HCT116 (cell line): ENCODE data around the gene FAM43A. TPM values are rescaled to one million over a fixed set of nuclear protein-coding genes. Genes with fewer than 3 reads are reported as not detected.

Experiments
- ATAC-seq: fragments of 200-7000 bp; cut with Tn5 transposase; 2 replicates; pipeline ENCODE4 v1.9.1; 2020; ENCODE audit warnings: mild to moderate bottlenecking, moderate library complexity
- BruUV-seq: library from RNA; stranded (reverse); fragments of 400-500 nt; replicated peaks from 2 replicates; lab custom pipeline; 2021; lab: Mats Ljungman, UMichigan
- CTCF ChIA-PET: fragments of 300-600 bp; sonication (Branson Sonifier 250); formaldehyde crosslinking; loops from one replicate; lab custom pipeline; 2021; ENCODE audit warnings: antibody characterized with exemption; lab: Charles Lee
- POLR2A ChIA-PET: fragments of 300-600, 350-600 bp; sonication (Branson Sonifier 250); formaldehyde crosslinking; loops from one replicate; lab custom pipeline; 2021; ENCODE audit warnings: antibody characterized with exemption; lab: Charles Lee
- RAD21 ChIA-PET, 2 experiments: fragments of 300-600 bp; sonication (Branson Sonifier 250); formaldehyde crosslinking; loops; one replicate each; lab custom pipeline; 2023; ENCODE audit warnings: low total read pairs in 2 of 2; ENCODE audit not compliant: uncharacterized antibody in 2 of 2, unreplicated experiment in 2 of 2, low non-redundant PET in 1 of 2; lab: Charles Lee
- DNase-seq: peaks from one replicate; pipeline ENCODE4 v3.0.0-alpha.2; 2010; ENCODE audit warnings: low read depth, low spot score
- H2AFZ ChIP-seq: fragments of 200-600 bp; shearing (Covaris generic), sonication (generic); 2 replicates; pipeline ENCODE4 v1.6.1; 2017; ENCODE audit warnings: low read depth, mixed run types, mixed read lengths, antibody characterized with exemption, low read length; ENCODE audit not compliant: poor library complexity, severe bottlenecking
- H3K27ac ChIP-seq: 2 replicates; pipeline ENCODE4 v1.5.1; 2012; ENCODE audit warnings: low read depth, low read length
- H3K27me3 ChIP-seq: fragments of 200-600 bp; sonication (generic); 2 replicates; pipeline ENCODE4 v1.6.1; 2016; ENCODE audit warnings: mixed run types, low read length, mixed read lengths; ENCODE audit not compliant: insufficient read depth
- H3K36me3 ChIP-seq, 2 experiments: fragments of 200-500 bp in 1 of 2; fragments of 200-600 bp in 1 of 2; sonication (Bioruptor generic) in 1 of 2; sonication (generic) in 1 of 2; 2 replicates each; pipeline versions ENCODE4 v1.5.1 to v1.6.1; 2014 to 2016; ENCODE audit warnings: low read length in 2 of 2, inconsistent platforms in 1 of 2, mixed read lengths in 1 of 2, mixed run types in 1 of 2; ENCODE audit not compliant: insufficient read depth in 2 of 2, control insufficient read depth in 1 of 2
- H3K4me1 ChIP-seq, 2 experiments: fragments of 200-600 bp in 1 of 2; sonication (generic) in 1 of 2; 2 replicates each; pipeline versions ENCODE4 v1.5.1 to v1.6.1; 2012 to 2017; ENCODE audit warnings: low read length in 2 of 2, inconsistent platforms in 1 of 2, mild to moderate bottlenecking in 1 of 2, mixed read lengths in 1 of 2, mixed run types in 1 of 2, moderate library complexity in 1 of 2; ENCODE audit not compliant: insufficient read depth in 2 of 2, control insufficient read depth in 1 of 2
- H3K4me2 ChIP-seq: fragments of 200-600 bp; sonication (generic); 2 replicates; pipeline ENCODE4 v1.6.1; 2017; ENCODE audit warnings: mixed run types, low read length, mixed read lengths
- H3K4me3 ChIP-seq, 2 experiments: fragments of 200-600 bp in 1 of 2; sonication (generic) in 1 of 2; replicated peaks in 1 of 2; 2 replicates each; pipeline ENCODE4 v1.5.1; 2011 to 2016; ENCODE audit warnings: low read length in 2 of 2, control low read depth in 1 of 2, low read depth in 1 of 2, mild to moderate bottlenecking in 1 of 2, mixed read lengths in 1 of 2, mixed run types in 1 of 2
- H3K79me2 ChIP-seq: fragments of 200-600 bp; sonication (generic); 2 replicates; pipeline ENCODE4 v1.6.1; 2017; ENCODE audit warnings: mild to moderate bottlenecking, mixed run types, low read length, moderate library complexity, mixed read lengths; ENCODE audit not compliant: insufficient read depth
- H3K9ac ChIP-seq: fragments of 200-600 bp; sonication (generic); 2 replicates; pipeline ENCODE4 v1.6.1; 2016; ENCODE audit warnings: low read length, mixed read lengths
- H3K9me2 ChIP-seq: fragments of 200-600 bp; sonication (generic), shearing (Covaris generic); 2 replicates; pipeline ENCODE4 v1.6.1; 2017; ENCODE audit warnings: mixed run types, mild to moderate bottlenecking, moderate library complexity; ENCODE audit not compliant: insufficient read depth
- H3K9me3 ChIP-seq, 2 experiments: fragments of 200-500 bp in 1 of 2; fragments of 200-600 bp in 1 of 2; sonication (Bioruptor generic) in 1 of 2; sonication (generic) in 1 of 2; 2 replicates each; pipeline ENCODE4 v1.6.1; 2014 to 2017; ENCODE audit warnings: low read length in 2 of 2, mixed read lengths in 2 of 2, inconsistent platforms in 1 of 2, low read depth in 1 of 2, mild to moderate bottlenecking in 1 of 2, mixed run types in 1 of 2, moderate library complexity in 1 of 2; ENCODE audit not compliant: control insufficient read depth in 1 of 2, insufficient read depth in 1 of 2
- H4K20me1 ChIP-seq: fragments of 200-600 bp; sonication (generic), shearing (Covaris generic); 2 replicates; pipeline ENCODE4 v1.6.1; 2017; ENCODE audit warnings: mixed run types, mild to moderate bottlenecking, moderate library complexity; ENCODE audit not compliant: insufficient read depth
- ATF3 ChIP-seq: IDR thresholded peaks from 2 replicates; pipeline ENCODE4 v1.6.1; 2012
- EGR1 ChIP-seq: IDR thresholded peaks from 2 replicates; pipeline ENCODE4 v1.6.1; 2012; ENCODE audit warnings: low read depth
- ELF1 ChIP-seq: IDR thresholded peaks from 2 replicates; pipeline ENCODE4 v1.6.1; 2012; ENCODE audit warnings: low read depth, borderline replicate concordance
- EZH2 ChIP-seq: fragments of 200-600 bp; sonication (generic); IDR thresholded peaks from 2 replicates; pipeline ENCODE4 v1.6.1; 2017; ENCODE audit warnings: antibody characterized with exemption, mixed run types
- EZH2phosphoT487 ChIP-seq: fragments of 200-600 bp; IDR thresholded peaks from 2 replicates; pipeline ENCODE4 v1.6.1; 2018; ENCODE audit warnings: antibody characterized with exemption, borderline replicate concordance
- FOSL1 ChIP-seq: IDR thresholded peaks from 2 replicates; pipeline ENCODE4 v1.6.1; 2012; ENCODE audit warnings: low read depth
- POLR2A ChIP-seq: IDR thresholded peaks from 2 replicates; pipeline ENCODE4 v1.7.0; 2011; ENCODE audit warnings: borderline replicate concordance; ENCODE audit not compliant: insufficient read depth, insufficient read length; ENCODE audit errors: extremely low read depth
- POLR2AphosphoS5 ChIP-seq: IDR thresholded peaks from 2 replicates; pipeline ENCODE4 v1.6.1; 2011; ENCODE audit warnings: mild to moderate bottlenecking, low read depth, low read length, moderate library complexity
- RAD21 ChIP-seq: IDR thresholded peaks from 2 replicates; pipeline ENCODE4 v1.6.1; 2012; ENCODE audit warnings: low read depth, mild to moderate bottlenecking
- SIN3A ChIP-seq: IDR thresholded peaks from 2 replicates; pipeline ENCODE4 v1.6.1; 2012; ENCODE audit warnings: low read depth
- SP1 ChIP-seq: IDR thresholded peaks from 2 replicates; pipeline ENCODE4 v1.6.1; 2012; ENCODE audit warnings: low read depth
- SRF ChIP-seq: IDR thresholded peaks from 2 replicates; pipeline ENCODE4 v1.6.1; 2012; ENCODE audit warnings: low read depth
- TCF7L2 ChIP-seq: IDR thresholded peaks from 2 replicates; pipeline ENCODE4 v1.7.0; 2011; ENCODE audit warnings: borderline replicate concordance, inconsistent platforms; ENCODE audit not compliant: insufficient read depth, insufficient read length; ENCODE audit errors: extremely low read depth
- YY1 ChIP-seq: IDR thresholded peaks from 2 replicates; pipeline ENCODE4 v1.6.1; 2011; ENCODE audit warnings: low read length, low read depth, moderate library complexity, mild to moderate bottlenecking; ENCODE audit not compliant: insufficient replicate concordance; ENCODE audit errors: extremely low read depth
- ZFX ChIP-seq: fragments of 450-650 bp; IDR thresholded peaks from 2 replicates; pipeline ENCODE4 v1.6.1; 2017
- intact Hi-C: fragments of 100-400 bp; cut with micrococcal nuclease; formaldehyde crosslinking; loops from 2 replicates; pipeline ENCODE4 v1.10.0; 2022
- total RNA-seq: library from RNA; stranded (reverse); gene quantifications from one replicate; pipeline ENCODE4 v1.2.1, GENCODE V29; 2021; ENCODE audit not compliant: unreplicated experiment
- TF ChIP-seq, protein P1 (sequence below): IDR thresholded peaks from 2 replicates; pipeline ENCODE4 v1.6.1; 2011; ENCODE audit warnings: mild to moderate bottlenecking, low read length, moderate library complexity; ENCODE audit not compliant: insufficient replicate concordance; ENCODE audit errors: extremely low read depth
- TF ChIP-seq, protein P2 (sequence below): IDR thresholded peaks from 2 replicates; pipeline ENCODE4 v1.6.1; 2012; ENCODE audit warnings: low read depth
- TF ChIP-seq, protein P3 (sequence below), 3 experiments: fragments of 200-600 bp in 1 of 3; sonication (generic) in 1 of 3; IDR thresholded peaks in 2 of 3; conservative IDR thresholded peaks in 1 of 3; 2 replicates each; pipeline ENCODE4 v1.5.1; 2012 to 2017; ENCODE audit warnings: low read depth in 2 of 3, low read length in 2 of 3, antibody characterized with exemption in 1 of 3, borderline replicate concordance in 1 of 3, control low read depth in 1 of 3, mild to moderate bottlenecking in 1 of 3, mixed read lengths in 1 of 3, mixed run types in 1 of 3, moderate library complexity in 1 of 3; ENCODE audit not compliant: insufficient read depth in 1 of 3

FAM43A gene
- total RNA-seq, 1 experiment from 2014 or later, result 6.8 TPM

DNA sequence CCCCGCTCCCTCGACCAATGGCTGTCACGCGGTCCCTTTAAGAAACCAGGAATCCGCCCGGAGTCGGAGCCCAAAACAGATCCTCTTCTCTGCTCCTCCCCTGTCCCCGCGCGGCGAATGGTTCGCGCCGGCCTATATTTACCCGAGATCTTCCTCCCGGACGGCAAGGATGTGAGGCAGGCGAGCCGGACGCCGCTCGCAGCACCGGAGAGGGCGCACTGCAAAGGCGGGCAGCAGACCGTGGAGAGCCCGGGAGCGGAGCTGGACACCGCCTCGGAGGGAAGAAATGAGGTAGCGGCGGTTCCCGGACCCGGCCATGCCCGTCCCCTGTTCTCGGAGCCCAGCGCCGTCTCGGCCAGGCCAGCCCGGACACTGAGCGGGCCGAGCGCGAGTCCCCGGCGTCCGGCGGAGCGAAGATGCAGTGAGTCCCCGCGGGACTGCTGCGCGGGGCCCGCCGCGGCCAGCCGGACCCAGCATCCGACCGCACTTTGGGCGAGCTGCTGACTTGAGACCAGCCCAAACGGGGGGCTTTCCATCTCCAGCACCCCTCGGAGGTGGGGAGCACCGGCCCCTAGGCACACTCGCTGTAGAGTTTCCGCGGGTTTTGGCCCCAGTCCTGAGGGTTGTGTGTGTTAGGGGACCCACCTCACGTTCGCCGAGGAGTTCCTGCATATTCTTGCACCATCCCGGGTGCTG is at the start of gene FAM43A (continued):
- TF ChIP-seq POLR2AphosphoS5, result peak; percentile 100

DNA sequence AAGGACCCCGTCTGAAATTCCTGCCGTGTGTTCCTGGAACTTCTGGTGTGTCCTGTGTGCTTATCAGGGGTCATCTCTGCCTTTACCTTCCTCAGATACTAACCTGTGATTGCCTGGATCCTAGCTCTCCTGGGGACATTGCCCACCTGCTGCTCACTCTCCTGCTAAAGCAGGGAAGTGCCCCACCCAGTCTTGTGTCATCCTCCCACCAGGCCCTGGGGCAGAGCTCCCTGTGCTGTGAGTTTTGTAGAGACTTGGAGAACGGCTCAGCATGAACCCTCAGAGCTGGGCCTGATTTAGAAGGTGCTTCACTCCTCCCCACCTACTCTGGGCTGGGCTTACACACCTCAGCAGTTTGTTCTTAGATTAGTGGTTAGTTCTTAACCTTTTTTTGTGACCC is 48.6 kb upstream of the FAM43A start:
- Histone ChIP-seq H3K36me3 (peaks cover 8 to 19% of the 10 kb centered on the region in 2 experiments; a peak in 3 of 4 replicates), H3K27me3 (no peaks in the 10 kb centered on the region), H4K20me1 (no peaks in the 10 kb centered on the region), H3K4me1 (peaks cover 4 to 14% of the 10 kb centered on the region in 2 experiments; a peak in 2 of 4 replicates), H2AFZ (no peak overlapping the region), H3K9me2 (no peaks in the 10 kb centered on the region), H3K79me2 (peaks cover 3% of the 10 kb centered on the region; the same call in 1 of the 2 replicates), H3K9me3 (no peaks in the 10 kb centered on the region), H3K4me2 (no peak overlapping the region), H3K9ac (no peak overlapping the region), H3K27ac (no peak overlapping the region), H3K4me3 (no peak overlapping the region)
- RAD21 ChIA-PET, result no interaction called here
- no peak for DNase-seq
- BruUV-seq, result no TSS peak
- intact Hi-C loops, result no loop called here
- POLR2A ChIA-PET, result no interaction called here
- TF ChIP-seq SP1 (no peak), EGR1 (no peak), FOSL1 (no peak), RAD21 (no peak), ZFX (no peak), SIN3A (no peak), ELF1 (no peak), TCF7L2 (no peak), POLR2AphosphoS5 (no peak), EZH2 (no peak), POLR2A (no peak), SRF (no peak), EZH2phosphoT487 (no peak), ATF3 (no peak), YY1 (no peak)
- TF ChIP-seq, protein P1, sequence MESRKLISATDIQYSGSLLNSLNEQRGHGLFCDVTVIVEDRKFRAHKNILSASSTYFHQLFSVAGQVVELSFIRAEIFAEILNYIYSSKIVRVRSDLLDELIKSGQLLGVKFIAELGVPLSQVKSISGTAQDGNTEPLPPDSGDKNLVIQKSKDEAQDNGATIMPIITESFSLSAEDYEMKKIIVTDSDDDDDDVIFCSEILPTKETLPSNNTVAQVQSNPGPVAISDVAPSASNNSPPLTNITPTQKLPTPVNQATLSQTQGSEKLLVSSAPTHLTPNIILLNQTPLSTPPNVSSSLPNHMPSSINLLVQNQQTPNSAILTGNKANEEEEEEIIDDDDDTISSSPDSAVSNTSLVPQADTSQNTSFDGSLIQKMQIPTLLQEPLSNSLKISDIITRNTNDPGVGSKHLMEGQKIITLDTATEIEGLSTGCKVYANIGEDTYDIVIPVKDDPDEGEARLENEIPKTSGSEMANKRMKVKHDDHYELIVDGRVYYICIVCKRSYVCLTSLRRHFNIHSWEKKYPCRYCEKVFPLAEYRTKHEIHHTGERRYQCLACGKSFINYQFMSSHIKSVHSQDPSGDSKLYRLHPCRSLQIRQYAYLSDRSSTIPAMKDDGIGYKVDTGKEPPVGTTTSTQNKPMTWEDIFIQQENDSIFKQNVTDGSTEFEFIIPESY, result no peak
- TF ChIP-seq, protein P2, sequence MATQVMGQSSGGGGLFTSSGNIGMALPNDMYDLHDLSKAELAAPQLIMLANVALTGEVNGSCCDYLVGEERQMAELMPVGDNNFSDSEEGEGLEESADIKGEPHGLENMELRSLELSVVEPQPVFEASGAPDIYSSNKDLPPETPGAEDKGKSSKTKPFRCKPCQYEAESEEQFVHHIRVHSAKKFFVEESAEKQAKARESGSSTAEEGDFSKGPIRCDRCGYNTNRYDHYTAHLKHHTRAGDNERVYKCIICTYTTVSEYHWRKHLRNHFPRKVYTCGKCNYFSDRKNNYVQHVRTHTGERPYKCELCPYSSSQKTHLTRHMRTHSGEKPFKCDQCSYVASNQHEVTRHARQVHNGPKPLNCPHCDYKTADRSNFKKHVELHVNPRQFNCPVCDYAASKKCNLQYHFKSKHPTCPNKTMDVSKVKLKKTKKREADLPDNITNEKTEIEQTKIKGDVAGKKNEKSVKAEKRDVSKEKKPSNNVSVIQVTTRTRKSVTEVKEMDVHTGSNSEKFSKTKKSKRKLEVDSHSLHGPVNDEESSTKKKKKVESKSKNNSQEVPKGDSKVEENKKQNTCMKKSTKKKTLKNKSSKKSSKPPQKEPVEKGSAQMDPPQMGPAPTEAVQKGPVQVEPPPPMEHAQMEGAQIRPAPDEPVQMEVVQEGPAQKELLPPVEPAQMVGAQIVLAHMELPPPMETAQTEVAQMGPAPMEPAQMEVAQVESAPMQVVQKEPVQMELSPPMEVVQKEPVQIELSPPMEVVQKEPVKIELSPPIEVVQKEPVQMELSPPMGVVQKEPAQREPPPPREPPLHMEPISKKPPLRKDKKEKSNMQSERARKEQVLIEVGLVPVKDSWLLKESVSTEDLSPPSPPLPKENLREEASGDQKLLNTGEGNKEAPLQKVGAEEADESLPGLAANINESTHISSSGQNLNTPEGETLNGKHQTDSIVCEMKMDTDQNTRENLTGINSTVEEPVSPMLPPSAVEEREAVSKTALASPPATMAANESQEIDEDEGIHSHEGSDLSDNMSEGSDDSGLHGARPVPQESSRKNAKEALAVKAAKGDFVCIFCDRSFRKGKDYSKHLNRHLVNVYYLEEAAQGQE, result no peak
- TF ChIP-seq, protein P3, sequence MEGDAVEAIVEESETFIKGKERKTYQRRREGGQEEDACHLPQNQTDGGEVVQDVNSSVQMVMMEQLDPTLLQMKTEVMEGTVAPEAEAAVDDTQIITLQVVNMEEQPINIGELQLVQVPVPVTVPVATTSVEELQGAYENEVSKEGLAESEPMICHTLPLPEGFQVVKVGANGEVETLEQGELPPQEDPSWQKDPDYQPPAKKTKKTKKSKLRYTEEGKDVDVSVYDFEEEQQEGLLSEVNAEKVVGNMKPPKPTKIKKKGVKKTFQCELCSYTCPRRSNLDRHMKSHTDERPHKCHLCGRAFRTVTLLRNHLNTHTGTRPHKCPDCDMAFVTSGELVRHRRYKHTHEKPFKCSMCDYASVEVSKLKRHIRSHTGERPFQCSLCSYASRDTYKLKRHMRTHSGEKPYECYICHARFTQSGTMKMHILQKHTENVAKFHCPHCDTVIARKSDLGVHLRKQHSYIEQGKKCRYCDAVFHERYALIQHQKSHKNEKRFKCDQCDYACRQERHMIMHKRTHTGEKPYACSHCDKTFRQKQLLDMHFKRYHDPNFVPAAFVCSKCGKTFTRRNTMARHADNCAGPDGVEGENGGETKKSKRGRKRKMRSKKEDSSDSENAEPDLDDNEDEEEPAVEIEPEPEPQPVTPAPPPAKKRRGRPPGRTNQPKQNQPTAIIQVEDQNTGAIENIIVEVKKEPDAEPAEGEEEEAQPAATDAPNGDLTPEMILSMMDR (IDR thresholded peaks at IDR 0.05 in 2 of 3, conservative IDR thresholded peaks at IDR 0.05 in 1 of 3; ENCODE audit: borderline replicate concordance in 1 of 3, insufficient read depth in 1 of 3, low read depth in 2 of 3, low read length in 2 of 3), result no peak
- ATAC-seq, result no peak
- CTCF ChIA-PET, result no interaction called here
